KMS-11 (cell line): Measurements from ENCODE around the gene RASSF9.

Source experiments
- H2AFZ ChIP-seq: fragments of 200-600 bp; sonication (generic); 2 replicates; pipeline ENCODE4 v1.6.1; 2016; ENCODE audit warnings: antibody characterized with exemption, mixed run types, low read depth
- H3K27ac ChIP-seq: fragments of 200-600 bp; sonication (generic); 2 replicates; pipeline ENCODE4 v1.6.1; 2016; ENCODE audit warnings: mild to moderate bottlenecking, mixed run types
- H3K27me3 ChIP-seq: fragments of 200-600 bp; sonication (generic); 2 replicates; pipeline ENCODE4 v1.6.1; 2017; ENCODE audit warnings: mild to moderate bottlenecking, low read depth, mixed run types, moderate library complexity; ENCODE audit not compliant: insufficient read depth
- H3K36me3 ChIP-seq: fragments of 200-600 bp; sonication (generic); 2 replicates; pipeline ENCODE4 v1.6.1; 2017; ENCODE audit warnings: mild to moderate bottlenecking, mixed run types; ENCODE audit not compliant: insufficient read depth
- H3K4me1 ChIP-seq: fragments of 200-600 bp; sonication (generic); 2 replicates; pipeline ENCODE4 v1.6.1; 2016; ENCODE audit warnings: mild to moderate bottlenecking, low read depth, mixed run types; ENCODE audit not compliant: poor library complexity, severe bottlenecking
- H3K4me2 ChIP-seq: fragments of 200-600 bp; sonication (generic); 2 replicates; pipeline ENCODE4 v1.7.0; 2016; ENCODE audit warnings: mild to moderate bottlenecking, mixed run types
- H3K4me3 ChIP-seq: fragments of 200-600 bp; sonication (generic); IDR thresholded peaks from 2 replicates; pipeline ENCODE4 v1.6.1; 2017; ENCODE audit warnings: low read depth, low read length, mixed read lengths; ENCODE audit not compliant: insufficient read depth
- H3K79me2 ChIP-seq: fragments of 200-600 bp; sonication (generic); 2 replicates; pipeline ENCODE4 v1.6.1; 2016; ENCODE audit warnings: low read depth, mixed run types; ENCODE audit not compliant: insufficient read depth
- H3K9ac ChIP-seq: fragments of 200-600 bp; sonication (generic); 2 replicates; pipeline ENCODE4 v1.6.1; 2016; ENCODE audit warnings: mild to moderate bottlenecking, mixed run types
- H4K20me1 ChIP-seq: fragments of 200-600 bp; sonication (generic); 2 replicates; pipeline ENCODE4 v1.6.1; 2016; ENCODE audit warnings: mild to moderate bottlenecking, mixed run types; ENCODE audit not compliant: insufficient read depth
- CTCF ChIP-seq: fragments of 200-600 bp; sonication (generic); conservative IDR thresholded peaks from 2 replicates; pipeline ENCODE4 v1.6.1; 2017; ENCODE audit warnings: low read depth, mild to moderate bottlenecking, antibody characterized with exemption, low read length, moderate library complexity, mixed read lengths

RASSF9 gene

GRCh38 chr12:85855305-85855704 is 19.1 kb upstream of the RASSF9 start:
- no peak for TF ChIP-seq CTCF

GRCh38 chr12:85849344-85849743 is 13.1 kb upstream of the RASSF9 start:
- no peak for TF ChIP-seq CTCF
- no peaks in the 10 kb centered on the region for H3K4me1 ChIP-seq
- H3K27ac ChIP-seq: no peak overlapping the region
- H3K4me3 ChIP-seq: no peak overlapping the region
- no peak overlapping the region for H2AFZ ChIP-seq
- H3K4me2 ChIP-seq: no peak overlapping the region
- no peak overlapping the region for H3K9ac ChIP-seq
- H3K36me3 ChIP-seq: no peaks in the 10 kb centered on the region
- no peaks in the 10 kb centered on the region for H3K79me2 ChIP-seq
- H3K27me3 ChIP-seq: no peaks in the 10 kb centered on the region
- no peaks in the 10 kb centered on the region for H4K20me1 ChIP-seq

More at GRCh38 chr12:85855305-85855704, 19.1 kb upstream of the RASSF9 start:
- H4K20me1 ChIP-seq: no peaks in the 10 kb centered on the region
- no peak overlapping the region for H3K4me3 ChIP-seq
- H3K36me3 ChIP-seq: no peaks in the 10 kb centered on the region
- no peak overlapping the region for H3K9ac ChIP-seq
- H3K79me2 ChIP-seq: no peaks in the 10 kb centered on the region
- no peaks in the 10 kb centered on the region for H3K27me3 ChIP-seq
- H3K4me2 ChIP-seq: no peak overlapping the region
- no peak overlapping the region for H3K27ac ChIP-seq
- no peak overlapping the region for H2AFZ ChIP-seq
- H3K4me1 ChIP-seq: no peaks in the 10 kb centered on the region

- Histone ChIP-seq H3K4me3 (no peak overlapping the region), H3K4me1 (no peaks in the 10 kb centered on the region), H3K4me2 (no peak overlapping the region), H2AFZ (no peak overlapping the region), H3K9ac (no peak overlapping the region), H3K79me2 (no peaks in the 10 kb centered on the region), H4K20me1 (no peaks in the 10 kb centered on the region), H3K27me3 (no peaks in the 10 kb centered on the region), H3K36me3 (no peaks in the 10 kb centered on the region), H3K27ac (no peak overlapping the region)
- TF ChIP-seq CTCF: no peak
Measured at GRCh38 chr12:85843606-85844310, 7.5 kb upstream of the RASSF9 start.

- Histone ChIP-seq H2AFZ (no peak overlapping the region), H3K36me3 (no peaks in the 10 kb centered on the region), H4K20me1 (no peaks in the 10 kb centered on the region), H3K4me2 (no peak overlapping the region), H3K27ac (no peak overlapping the region), H3K9ac (no peak overlapping the region), H3K4me3 (no peak overlapping the region), H3K79me2 (no peaks in the 10 kb centered on the region), H3K4me1 (no peaks in the 10 kb centered on the region), H3K27me3 (no peaks in the 10 kb centered on the region)
- no peak for TF ChIP-seq CTCF
Measured at GRCh38 chr12:85835426-85836196, 598 bp downstream of the RASSF9 start.
